Ovary (tissue), 9 donors: ENCODE measurements around the gene PSMB7. TPM values are rescaled to one million over a fixed set of nuclear protein-coding genes. Genes with fewer than 3 reads are reported as not detected.

ENCODE experiments used
- DNase-seq, 5 donors: peaks; one replicate each; pipeline ENCODE4 v3.0.0-alpha.2; 2019 to 2020
- H3K27ac ChIP-seq, 2 donors: fragments of 200-600 bp; one replicate each; pipeline versions ENCODE4 v1.5.1 to v1.8.0; 2019 to 2022
- H3K27me3 ChIP-seq: fragments of 200-600 bp; one replicate; pipeline ENCODE4 v1.8.0; 2022
- H3K36me3 ChIP-seq: fragments of 200-600 bp; sonication (generic); one replicate; pipeline ENCODE4 v1.5.1; 2019
- H3K4me1 ChIP-seq: one replicate; pipeline ENCODE4 v1.8.1; 2013; ENCODE audit warnings: mild to moderate bottlenecking, moderate library complexity; ENCODE audit not compliant: insufficient read depth
- H3K4me3 ChIP-seq: fragments of 200-600 bp; sonication (generic); one replicate; pipeline ENCODE4 v1.5.1; 2017
- H3K9me3 ChIP-seq, 2 donors: fragments of 200-600 bp in 1 of 2; sonication (generic) in 1 of 2; one replicate each; pipeline versions ENCODE4 v1.5.1 to v1.8.1; 2013 to 2019; ENCODE audit warnings: mild to moderate bottlenecking in 1 of 2, moderate library complexity in 1 of 2
- EP300 ChIP-seq: sonication (generic); formaldehyde crosslinking; IDR thresholded peaks from one replicate; pipeline ENCODE4 v1.6.1; 2017; ENCODE audit warnings: antibody characterized with exemption
- POLR2A ChIP-seq: fragments of 450-650 bp; IDR thresholded peaks from one replicate; pipeline ENCODE4 v1.6.1; 2017; ENCODE audit warnings: antibody characterized with exemption, mild to moderate bottlenecking, moderate library complexity
- WGBS, 3 donors: extraction: QIAGEN DNeasy Blood & Tissue Kit in 1 of 3; methylation state at CpG; one replicate each; pipeline versions ENCODE4 v1.1.5 to v1.1.7; 2013 to 2017; 5-methylcytosine and 5-hydroxymethylcytosine counted together
- intact Hi-C, 4 donors: fragments of 100-400 bp; cut with DNase I; formaldehyde crosslinking; loops; one replicate each; pipeline versions ENCODE4 v1.11.0 to v1.15.1; 2022 to 2023
- polyA plus RNA-seq, 2 donors: library from polyadenylated mRNA; stranded (reverse); fragments of 200-250 nt in 1 of 2; fragments of 350-450 nt in 1 of 2; fragmentation: Illumina TruSeq in 1 of 2; extraction: RNeasy Lipid Tissue Mini Kit (QIAGEN cat#74804) in 1 of 2; gene quantifications; one replicate each; pipeline ENCODE4 v1.2.3, GENCODE V29; 2013 to 2014
- total RNA-seq, 7 donors: library from RNA; depleted of rRNA in 2 of 7; stranded (reverse); fragments of >200 nt in 2 of 7; fragmentation: NEBNext Ultra II Directional in 3 of 7; extraction: Animal tissue kit (Norgen Biotek cat#: 25700) in 3 of 7; gene quantifications; one replicate each; pipeline versions ENCODE4 v1.1.0 to v1.2.4, GENCODE V29; 2016 to 2023
- TF ChIP-seq, protein P1 (sequence below), 3 donors: fragments of 450-650 bp in 2 of 3; fragments of 200-600 bp in 1 of 3; IDR thresholded peaks; one replicate each; pipeline versions ENCODE4 v1.5.1 to v1.8.0; 2016 to 2022; ENCODE audit warnings: antibody characterized with exemption in 3 of 3, mild to moderate bottlenecking in 1 of 3
- donor health status: DM: no; HTN: no; CAD: no; lungs with moderate emphysema.
- donor health status: DM: no; HTN: no; CAD: no.
- donor health status: Bipolar disorder and iron deficiency.
- donor health status: DM: yes; HTN: yes; CAD: no.
- donor health status: DM: no; HTN: no; CAD: no.
- donor health status: DM: yes; HTN: yes; CAD: no.

PSMB7 gene
- total and polyA plus RNA-seq, 9 donors = 88.0 to 211 (median 95.1) TPM

DNA sequence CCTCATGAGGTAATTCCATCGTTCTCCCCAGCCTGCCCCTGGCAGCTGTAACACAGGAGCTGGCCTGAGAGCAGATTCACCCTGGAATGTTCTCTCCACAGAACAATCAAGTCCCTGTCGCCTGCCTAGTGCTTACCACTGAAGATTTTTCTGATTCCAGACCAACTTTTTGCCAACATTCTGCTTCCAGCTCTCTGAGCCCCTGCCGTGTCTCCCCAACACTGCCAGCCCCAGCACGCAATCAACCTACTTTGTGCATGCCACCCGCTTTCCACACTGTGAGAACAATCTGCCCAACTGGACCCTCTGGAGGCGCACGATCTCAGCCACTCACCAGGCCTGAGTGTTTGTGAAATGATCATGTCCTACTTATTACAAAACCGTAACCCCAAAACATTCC lies 62.6 kb downstream of the PSMB7 start:
- Histone ChIP-seq H3K36me3 (no peaks in the 10 kb centered on the region), H3K4me3 (no peak overlapping the region), H3K27me3 (no peaks in the 10 kb centered on the region), H3K9me3 (no peaks in the 10 kb centered on the region), H3K27ac (no peak overlapping the region), H3K4me1 (no peaks in the 10 kb centered on the region)
- WGBS, 3 donors = 81 to 86% (median 83%) methylated on average over 8 of the region's 8 CpGs
- peak in 1 of 5 donors; percentile 13 for DNase-seq
- no peak for TF ChIP-seq POLR2A
- TF ChIP-seq, protein P1, sequence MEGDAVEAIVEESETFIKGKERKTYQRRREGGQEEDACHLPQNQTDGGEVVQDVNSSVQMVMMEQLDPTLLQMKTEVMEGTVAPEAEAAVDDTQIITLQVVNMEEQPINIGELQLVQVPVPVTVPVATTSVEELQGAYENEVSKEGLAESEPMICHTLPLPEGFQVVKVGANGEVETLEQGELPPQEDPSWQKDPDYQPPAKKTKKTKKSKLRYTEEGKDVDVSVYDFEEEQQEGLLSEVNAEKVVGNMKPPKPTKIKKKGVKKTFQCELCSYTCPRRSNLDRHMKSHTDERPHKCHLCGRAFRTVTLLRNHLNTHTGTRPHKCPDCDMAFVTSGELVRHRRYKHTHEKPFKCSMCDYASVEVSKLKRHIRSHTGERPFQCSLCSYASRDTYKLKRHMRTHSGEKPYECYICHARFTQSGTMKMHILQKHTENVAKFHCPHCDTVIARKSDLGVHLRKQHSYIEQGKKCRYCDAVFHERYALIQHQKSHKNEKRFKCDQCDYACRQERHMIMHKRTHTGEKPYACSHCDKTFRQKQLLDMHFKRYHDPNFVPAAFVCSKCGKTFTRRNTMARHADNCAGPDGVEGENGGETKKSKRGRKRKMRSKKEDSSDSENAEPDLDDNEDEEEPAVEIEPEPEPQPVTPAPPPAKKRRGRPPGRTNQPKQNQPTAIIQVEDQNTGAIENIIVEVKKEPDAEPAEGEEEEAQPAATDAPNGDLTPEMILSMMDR (IDR thresholded peaks at IDR 0.05) = no peak
- no peak for TF ChIP-seq EP300
- intact Hi-C loops = no loop called here

- TF ChIP-seq, protein P1 (IDR thresholded peaks at IDR 0.05) = no peak
- TF ChIP-seq EP300 (no peak), POLR2A (no peak)
- intact Hi-C loops = no loop called here
These were observed 63.4 kb downstream of the PSMB7 start for GRCh38 chr9:124351672-124352468.

DNA sequence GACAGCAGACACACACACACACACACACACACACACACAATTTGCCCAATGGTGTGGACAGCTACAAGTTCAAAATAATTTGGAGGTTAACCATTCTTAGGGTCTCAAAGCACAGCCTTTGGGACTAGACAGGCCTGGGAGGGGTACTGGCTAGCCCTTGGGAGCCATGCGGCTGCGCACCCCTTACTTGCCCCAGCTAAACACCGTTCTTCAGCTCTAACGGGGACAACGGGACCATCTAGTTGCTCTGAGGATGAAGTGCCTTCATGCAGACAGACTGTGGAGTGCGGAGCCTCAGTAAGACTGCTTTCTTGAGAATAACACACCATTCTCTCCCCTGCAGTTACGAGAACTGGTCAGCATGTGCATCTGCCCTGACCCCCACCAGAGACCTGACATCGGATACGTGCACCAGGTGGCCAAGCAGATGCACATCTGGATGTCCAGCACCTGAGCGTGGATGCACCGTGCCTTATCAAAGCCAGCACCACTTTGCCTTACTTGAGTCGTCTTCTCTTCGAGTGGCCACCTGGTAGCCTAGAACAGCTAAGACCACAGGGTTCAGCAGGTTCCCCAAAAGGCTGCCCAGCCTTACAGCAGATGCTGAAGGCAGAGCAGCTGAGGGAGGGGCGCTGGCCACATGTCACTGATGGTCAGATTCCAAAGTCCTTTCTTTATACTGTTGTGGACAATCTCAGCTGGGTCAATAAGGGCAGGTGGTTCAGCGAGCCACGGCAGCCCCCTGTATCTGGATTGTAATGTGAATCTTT lies 64.6 kb downstream of the PSMB7 start:
- DNase-seq = peak in 2 of 5 donors; percentile 18 to 30
- H3K36me3 ChIP-seq = no peaks in the 10 kb centered on the region
- H3K9me3 ChIP-seq = no peaks in the 10 kb centered on the region
- TF ChIP-seq, protein P1 (IDR thresholded peaks at IDR 0.05) = no peak
- no peak for TF ChIP-seq EP300
- TF ChIP-seq POLR2A = no peak
- H3K4me1 ChIP-seq = no peaks in the 10 kb centered on the region
- no peaks in the 10 kb centered on the region for H3K27me3 ChIP-seq
- H3K27ac ChIP-seq = no peak overlapping the region
- intact Hi-C loops = no loop called here
- no peak overlapping the region for H3K4me3 ChIP-seq
- WGBS, 3 donors = 85 to 86% (median 86%) methylated on average over 16 of the region's 16 CpGs

More at GRCh38 chr9:124351672-124352468, 63.4 kb downstream of the PSMB7 start:
- H3K36me3 ChIP-seq = no peaks in the 10 kb centered on the region
- no peaks in the 10 kb centered on the region for H3K27me3 ChIP-seq
- 83 to 89% (median 88%) methylated on average over 15 of the region's 15 CpGs for WGBS, 3 donors
- H3K27ac ChIP-seq = no peak overlapping the region
- H3K4me3 ChIP-seq = no peak overlapping the region
- no peaks in the 10 kb centered on the region for H3K9me3 ChIP-seq
- peak in 1 of 5 donors; percentile 13 for DNase-seq
- no peaks in the 10 kb centered on the region for H3K4me1 ChIP-seq

DNA sequence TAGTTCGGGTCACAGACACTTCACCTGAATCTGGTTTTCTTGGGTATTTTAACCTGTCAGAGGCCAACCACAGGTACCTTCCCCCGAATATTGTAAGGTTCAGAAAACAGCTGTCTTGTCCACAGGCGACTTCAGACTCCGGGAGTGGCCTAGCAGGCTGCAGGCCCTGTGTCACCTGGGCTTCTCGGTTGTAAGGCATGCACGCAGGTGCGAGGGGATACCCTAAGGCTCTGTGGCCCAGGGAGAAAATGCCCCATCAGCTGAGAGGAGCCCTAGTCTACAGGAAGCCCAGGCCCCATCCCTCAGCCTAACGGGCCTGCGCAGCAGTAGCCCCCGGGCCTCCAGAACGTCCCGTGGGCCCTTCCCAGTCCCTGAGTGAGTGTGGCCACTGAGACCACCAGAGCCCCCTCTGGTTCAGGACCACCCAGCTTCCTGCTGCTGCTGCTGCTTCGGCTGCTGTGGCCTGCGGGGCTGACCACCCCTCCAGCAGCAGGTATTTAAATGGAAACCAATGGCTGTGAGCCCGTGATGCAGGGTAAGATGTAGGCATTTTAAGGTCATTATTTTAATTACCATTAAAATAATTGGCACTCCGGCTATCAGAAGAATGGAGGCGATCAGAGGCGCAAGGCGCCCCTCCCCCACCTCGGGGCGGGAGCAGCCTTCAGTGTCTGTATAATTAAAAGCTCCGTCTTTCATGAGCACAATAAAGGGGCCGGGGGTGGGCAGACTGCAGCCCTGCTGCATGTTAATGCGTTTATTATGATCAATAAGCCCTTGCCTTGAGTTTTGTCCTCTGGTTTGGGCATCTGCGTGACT lies 65.4 kb downstream of the PSMB7 start:
- peak in 2 of 5 donors; percentile 9 to 30 for DNase-seq
- Histone ChIP-seq H3K4me1 (no peaks in the 10 kb centered on the region), H3K27me3 (no peaks in the 10 kb centered on the region), H3K36me3 (no peaks in the 10 kb centered on the region), H3K9me3 (no peaks in the 10 kb centered on the region), H3K27ac (no peak overlapping the region), H3K4me3 (no peak overlapping the region)
- WGBS, 3 donors = 85 to 91% (median 86%) methylated on average over 20 to 25 of the region's 25 CpGs
- intact Hi-C loops = no loop called here
- TF ChIP-seq EP300 (no peak), POLR2A (no peak)
- TF ChIP-seq, protein P1 (IDR thresholded peaks at IDR 0.05) = no peak
